H1 (cell line): Measurements from ENCODE around the gene MBNL2. TPM values are rescaled to one million over a fixed set of nuclear protein-coding genes. Genes with fewer than 3 reads are reported as not detected.

ENCODE experiments used
- CTCF ChIA-PET: fragments of 300-600 bp; sonication (Branson Sonifier 250); formaldehyde crosslinking; loops from one replicate; lab custom pipeline; 2021; ENCODE audit not compliant: partially characterized antibody; lab: Charles Lee
- POLR2A ChIA-PET: fragments of 300-600 bp; sonication (Branson Sonifier 250); formaldehyde crosslinking; loops from one replicate; lab custom pipeline; 2021; ENCODE audit warnings: inconsistent platforms; ENCODE audit not compliant: partially characterized antibody; lab: Charles Lee
- DNase-seq, 2 experiments: peaks; one replicate each; pipeline versions ENCODE4 v3.0.0 to v3.0.0-alpha.2; 2010 to 2022; ENCODE audit warnings: low spot score in 2 of 2, low read depth in 1 of 2, mixed read lengths in 1 of 2
- FAIRE-seq: peaks from 2 replicates; lab custom pipeline; 2011; peaks lifted over from hg19 to GRCh38; lab: Jason Lieb, UNC
- H2AFZ ChIP-seq: 2 replicates; pipeline ENCODE4 v1.8.1; 2012; ENCODE audit warnings: low read length, inconsistent platforms
- H2AK5ac ChIP-seq: 2 replicates; pipeline ENCODE4 v1.6.1; 2013; ENCODE audit warnings: low read depth, low read length
- H2BK120ac ChIP-seq: replicated peaks from 2 replicates; pipeline ENCODE3; 2013; ENCODE audit warnings: low read depth, low read length, inconsistent platforms
- H2BK12ac ChIP-seq: 2 replicates; pipeline ENCODE4 v1.6.1; 2013; ENCODE audit warnings: low read depth, low read length
- H2BK15ac ChIP-seq: 2 replicates; pipeline ENCODE4 v1.6.1; 2013; ENCODE audit warnings: low read length
- H2BK20ac ChIP-seq: 2 replicates; pipeline ENCODE4 v1.6.1; 2013; ENCODE audit warnings: low read length
- H2BK5ac ChIP-seq: 2 replicates; pipeline ENCODE4 v1.6.1; 2013; ENCODE audit warnings: low read depth, low read length
- H3K14ac ChIP-seq: 2 replicates; pipeline ENCODE4 v1.6.1; 2013; ENCODE audit warnings: inconsistent platforms; ENCODE audit not compliant: insufficient read length
- H3K18ac ChIP-seq: 2 replicates; pipeline ENCODE4 v1.6.1; 2013; ENCODE audit warnings: low read length; ENCODE audit errors: extremely low read depth
- H3K23ac ChIP-seq: 2 replicates; pipeline ENCODE4 v1.6.1; 2013; ENCODE audit warnings: inconsistent platforms; ENCODE audit not compliant: insufficient read length
- H3K23me2 ChIP-seq: 2 replicates; pipeline ENCODE4 v1.6.1; 2013; ENCODE audit warnings: low read depth, low read length
- H3K27ac ChIP-seq: 2 replicates; pipeline ENCODE4 v1.6.1; 2011; ENCODE audit warnings: low read depth, low read length, inconsistent platforms
- H3K27me3 ChIP-seq, 4 experiments: replicated peaks in 1 of 4; 1 replicate in 1 of 4; 2 replicates in 3 of 4; pipeline versions ENCODE4 v1.6.1 to v1.8.1; 2011 to 2013; ENCODE audit warnings: low read length in 3 of 4, mild to moderate bottlenecking in 3 of 4, inconsistent platforms in 2 of 4, mixed read lengths in 2 of 4, moderate library complexity in 1 of 4; ENCODE audit not compliant: control insufficient read depth in 3 of 4, insufficient read depth in 3 of 4; ENCODE audit errors: extremely low read depth in 1 of 4
- H3K36me3 ChIP-seq, 4 experiments: 2 replicates each; pipeline versions ENCODE4 v1.6.1 to v1.8.1; 2011 to 2013; ENCODE audit warnings: mild to moderate bottlenecking in 4 of 4, low read length in 3 of 4, moderate library complexity in 2 of 4, control low read depth in 1 of 4, inconsistent platforms in 1 of 4; ENCODE audit not compliant: insufficient read depth in 4 of 4, control insufficient read depth in 2 of 4
- H3K4ac ChIP-seq: replicated peaks from 2 replicates; pipeline ENCODE3; 2013; ENCODE audit warnings: low read length, low read depth, mixed read lengths, inconsistent platforms; ENCODE audit not compliant: insufficient read length
- H3K4me1 ChIP-seq, 4 experiments: replicated peaks in 1 of 4; 1 replicate in 1 of 4; 2 replicates in 3 of 4; pipeline versions ENCODE4 v1.6.1 to v1.8.1; 2011 to 2013; ENCODE audit warnings: low read length in 3 of 4, inconsistent platforms in 2 of 4, mixed read lengths in 1 of 4; ENCODE audit not compliant: insufficient read depth in 4 of 4, control insufficient read depth in 3 of 4
- H3K4me2 ChIP-seq, 2 experiments: 2 replicates each; pipeline versions ENCODE4 v1.6.1 to v1.8.1; 2011 to 2013; ENCODE audit warnings: low read depth in 2 of 2, low read length in 2 of 2, control low read depth in 1 of 2, inconsistent platforms in 1 of 2, mild to moderate bottlenecking in 1 of 2; ENCODE audit not compliant: insufficient read depth in 1 of 2
- H3K4me3 ChIP-seq, 4 experiments: fragments of 200-600, 300-600 bp in 1 of 4; sonication (generic), shearing (Covaris generic), sonication (Bioruptor Twin) in 1 of 4; 2 replicates each; pipeline versions ENCODE4 v1.5.1 to v1.8.1; 2011 to 2016; ENCODE audit warnings: low read length in 4 of 4, low read depth in 3 of 4, control low read depth in 2 of 4, inconsistent platforms in 2 of 4, mild to moderate bottlenecking in 2 of 4, mixed read lengths in 1 of 4, moderate library complexity in 1 of 4; ENCODE audit not compliant: insufficient read depth in 2 of 4; ENCODE audit errors: extremely low read depth in 1 of 4
- H3K56ac ChIP-seq: replicated peaks from 2 replicates; pipeline ENCODE3; 2013; ENCODE audit warnings: low read depth, mild to moderate bottlenecking, mixed read lengths, low read length, inconsistent platforms; ENCODE audit not compliant: insufficient read length
- H3K79me1 ChIP-seq: 2 replicates; pipeline ENCODE4 v1.6.1; 2013; ENCODE audit warnings: low read depth, low read length, control low read depth
- H3K79me2 ChIP-seq, 2 experiments: 2 replicates each; pipeline versions ENCODE4 v1.6.1 to v1.8.1; 2012 to 2013; ENCODE audit warnings: low read length in 2 of 2, mild to moderate bottlenecking in 2 of 2, inconsistent platforms in 1 of 2; ENCODE audit not compliant: insufficient read depth in 2 of 2, control insufficient read depth in 1 of 2
- H3K9ac ChIP-seq, 4 experiments: replicated peaks in 1 of 4; 1 replicate in 1 of 4; 2 replicates in 3 of 4; pipeline versions ENCODE4 v1.6.1 to v1.8.1; 2011 to 2013; ENCODE audit warnings: low read depth in 3 of 4, low read length in 3 of 4, control low read depth in 2 of 4, mild to moderate bottlenecking in 2 of 4, moderate library complexity in 2 of 4, inconsistent platforms in 1 of 4; ENCODE audit errors: extremely low read depth in 1 of 4
- H3K9me3 ChIP-seq, 2 experiments: 2 replicates each; pipeline versions ENCODE4 v1.6.1 to v1.8.1; 2012 to 2013; ENCODE audit warnings: mild to moderate bottlenecking in 2 of 2, moderate library complexity in 2 of 2, control low read depth in 1 of 2, inconsistent platforms in 1 of 2, low read depth in 1 of 2, low read length in 1 of 2, mixed read lengths in 1 of 2; ENCODE audit not compliant: insufficient read depth in 2 of 2
- H4K20me1 ChIP-seq, 2 experiments: replicated peaks in 1 of 2; 2 replicates each; pipeline versions ENCODE3 to v1.8.1; 2011 to 2013; ENCODE audit warnings: inconsistent platforms in 2 of 2, low read length in 2 of 2, mild to moderate bottlenecking in 1 of 2; ENCODE audit not compliant: insufficient read depth in 2 of 2, control insufficient read depth in 1 of 2
- H4K5ac ChIP-seq: 2 replicates; pipeline ENCODE4 v1.6.1; 2013; ENCODE audit warnings: low read length, low read depth, mixed read lengths, inconsistent platforms; ENCODE audit not compliant: insufficient read length
- H4K8ac ChIP-seq: 2 replicates; pipeline ENCODE4 v1.8.0; 2013; ENCODE audit warnings: mild to moderate bottlenecking, moderate library complexity, low read length, inconsistent platforms; ENCODE audit not compliant: insufficient read depth; ENCODE audit errors: extremely low read depth
- H4K91ac ChIP-seq: replicated peaks from 2 replicates; pipeline ENCODE3; 2013; ENCODE audit warnings: low read length, mixed read lengths, inconsistent platforms; ENCODE audit not compliant: insufficient read length
- ASH2L ChIP-seq: fragments of 200-600, 300-600 bp; sonication (generic); IDR thresholded peaks from one replicate; pipeline ENCODE4 v1.7.1; 2017; ENCODE audit warnings: low read length
- ATF3 ChIP-seq: IDR thresholded peaks from 2 replicates; pipeline ENCODE4 v1.6.1; 2011; ENCODE audit warnings: low read depth, mild to moderate bottlenecking, low read length; ENCODE audit not compliant: insufficient read depth
- CEBPB ChIP-seq: IDR thresholded peaks from 2 replicates; pipeline ENCODE4 v1.6.1; 2012; ENCODE audit warnings: low read depth, low read length
- CHD1 ChIP-seq: IDR thresholded peaks from 2 replicates; pipeline ENCODE4 v1.6.1; 2012; ENCODE audit warnings: low read depth, low read length, improper control_type of control experiment
- CTBP2 ChIP-seq: IDR thresholded peaks from 2 replicates; pipeline ENCODE4 v1.7.0; 2011; ENCODE audit warnings: borderline replicate concordance, mild to moderate bottlenecking, moderate library complexity, mixed read lengths, low read length; ENCODE audit not compliant: insufficient read depth, insufficient read length
- KDM5A ChIP-seq: fragments of 200-600 bp; IDR thresholded peaks from 2 replicates; pipeline ENCODE4 v1.7.1; 2012; ENCODE audit warnings: mild to moderate bottlenecking, low read length, inconsistent platforms, mixed read lengths
- TAF7 ChIP-seq: optimal IDR thresholded peaks from 2 replicates; pipeline ENCODE3; 2011; ENCODE audit warnings: low read depth, mild to moderate bottlenecking, inconsistent platforms, low read length, moderate library complexity, borderline replicate concordance
- YY1 ChIP-seq: IDR thresholded peaks from 2 replicates; pipeline ENCODE4 v1.6.1; 2011; ENCODE audit warnings: low read depth, mild to moderate bottlenecking, low read length
- WGBS, 2 experiments: shearing (Covaris generic) in 1 of 2; methylation state at CpG; one replicate each; pipeline versions ENCODE4 v1.1.6 to v1.1.7; 2013 to 2015; ENCODE audit warnings: low lambda C conversion rate in 2 of 2, mixed read lengths in 2 of 2, inconsistent platforms in 1 of 2, low coverage in 1 of 2, missing lambda C conversion rate in 1 of 2; ENCODE audit not compliant: insufficient replicate concordance in 2 of 2, insufficient coverage in 1 of 2, insufficient read length in 1 of 2; ENCODE audit errors: extremely low coverage in 1 of 2, missing lambda C conversion rate in 1 of 2; 5-methylcytosine and 5-hydroxymethylcytosine counted together
- polyA plus RNA-seq, 7 experiments: library from polyadenylated mRNA; depleted of rRNA in 3 of 7; stranded (reverse) in 5 of 7; unstranded in 2 of 7; fragments of >200 nt in 5 of 7; fragments of 200-250 nt in 2 of 7; gene quantifications; 1 replicate in 5 of 7; 2 replicates in 1 of 7; 4 replicates in 1 of 7; pipeline versions ENCODE4 v1.2.1 to v1.2.3, GENCODE V29; 2011 to 2013; ENCODE audit warnings: missing spikeins in 2 of 7, mixed read lengths in 2 of 7
- total RNA-seq: library from RNA; stranded (reverse); fragmentation: NEBNext Ultra II Directional; extraction: Animal tissue kit (Norgen Biotek cat#: 25700); gene quantifications from 2 replicates; pipeline ENCODE4 v1.2.1, GENCODE V29; 2021
- TF ChIP-seq, protein P1 (sequence below), 3 experiments: IDR thresholded peaks; 1 replicate in 2 of 3; 2 replicates in 1 of 3; pipeline versions ENCODE4 v1.5.1 to v1.6.1; 2011; ENCODE audit warnings: low read length in 3 of 3, mild to moderate bottlenecking in 3 of 3, inconsistent platforms in 2 of 3, low read depth in 1 of 3, moderate library complexity in 1 of 3; ENCODE audit not compliant: insufficient read depth in 1 of 3; ENCODE audit errors: control extremely low read depth in 1 of 3

MBNL2 gene
- total and polyA plus RNA-seq, 2 of the 8 experiments (the other 6 are each of a cell fraction or from before 2014, with no cell fraction given): 1.0 to 2.6 TPM

DNA sequence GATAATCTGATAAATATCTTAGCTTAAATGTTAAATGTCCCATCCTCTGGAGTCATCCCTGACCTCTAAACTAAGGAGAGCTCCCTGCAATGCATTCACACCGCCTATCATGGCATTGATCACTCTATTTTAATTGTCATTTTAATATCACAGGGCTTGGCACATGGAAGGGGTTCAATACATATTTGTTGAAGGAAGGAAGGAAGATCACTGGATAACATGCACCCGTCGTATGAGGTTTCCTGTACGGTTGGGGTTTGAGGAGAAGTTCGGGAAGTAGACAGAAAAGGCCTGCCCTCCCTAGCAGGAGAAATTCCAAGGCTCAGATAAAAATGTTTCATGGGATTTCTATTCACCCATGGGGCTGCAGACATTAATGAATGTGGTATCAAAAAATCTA, 102.0 kb downstream of the MBNL2 start:
- Histone ChIP-seq H3K4me3 (no peak overlapping the region), H3K4me2 (no peak overlapping the region), H4K5ac (no peak overlapping the region), H2AK5ac (no peak overlapping the region), H3K18ac (no peak overlapping the region), H3K27ac (no peak overlapping the region), H2AFZ (no peak overlapping the region), H3K36me3 (no peaks in the 10 kb centered on the region), H3K14ac (no peak overlapping the region), H3K79me2 (no peaks in the 10 kb centered on the region), H3K4ac (no peak overlapping the region), H2BK20ac (no peak overlapping the region), H3K23ac (no peak overlapping the region), H3K27me3 (no peaks in the 10 kb centered on the region), H3K23me2 (no peaks in the 10 kb centered on the region), H4K91ac (no peak overlapping the region), H2BK15ac (no peak overlapping the region), H3K9ac (no peak overlapping the region), H2BK5ac (no peak overlapping the region), H3K79me1 (no peaks in the 10 kb centered on the region), H3K56ac (no peak overlapping the region), H2BK12ac (no peak overlapping the region), H4K8ac (no peak overlapping the region), H3K4me1 (peaks cover 2 to 10% (median 5%) of the 10 kb centered on the region in 4 experiments; a peak in 6 of 7 replicates), H2BK120ac (no peak overlapping the region), H4K20me1 (no peaks in the 10 kb centered on the region), H3K9me3 (no peaks in the 10 kb centered on the region)
- POLR2A ChIA-PET: interaction anchor here (1.0 kb wide), 1 partner anchor 35 kb away, joined by 3 read pairs; no protein-coding TSS in a partner anchor
- DNase-seq (no peak), FAIRE-seq (no peak)
- WGBS, 2 experiments: 92% methylated on average over 5 of the region's 5 CpGs; no CpG with 5 or more reads in 1 of the 2 experiments
- CTCF ChIA-PET: interaction anchor here (1.2 kb wide), 1 partner anchor 307 kb away, joined by 3 read pairs; no protein-coding TSS in a partner anchor
- no peak for TF ChIP-seq ATF3
- TF ChIP-seq ASH2L: no peak
- TF ChIP-seq, protein P1, sequence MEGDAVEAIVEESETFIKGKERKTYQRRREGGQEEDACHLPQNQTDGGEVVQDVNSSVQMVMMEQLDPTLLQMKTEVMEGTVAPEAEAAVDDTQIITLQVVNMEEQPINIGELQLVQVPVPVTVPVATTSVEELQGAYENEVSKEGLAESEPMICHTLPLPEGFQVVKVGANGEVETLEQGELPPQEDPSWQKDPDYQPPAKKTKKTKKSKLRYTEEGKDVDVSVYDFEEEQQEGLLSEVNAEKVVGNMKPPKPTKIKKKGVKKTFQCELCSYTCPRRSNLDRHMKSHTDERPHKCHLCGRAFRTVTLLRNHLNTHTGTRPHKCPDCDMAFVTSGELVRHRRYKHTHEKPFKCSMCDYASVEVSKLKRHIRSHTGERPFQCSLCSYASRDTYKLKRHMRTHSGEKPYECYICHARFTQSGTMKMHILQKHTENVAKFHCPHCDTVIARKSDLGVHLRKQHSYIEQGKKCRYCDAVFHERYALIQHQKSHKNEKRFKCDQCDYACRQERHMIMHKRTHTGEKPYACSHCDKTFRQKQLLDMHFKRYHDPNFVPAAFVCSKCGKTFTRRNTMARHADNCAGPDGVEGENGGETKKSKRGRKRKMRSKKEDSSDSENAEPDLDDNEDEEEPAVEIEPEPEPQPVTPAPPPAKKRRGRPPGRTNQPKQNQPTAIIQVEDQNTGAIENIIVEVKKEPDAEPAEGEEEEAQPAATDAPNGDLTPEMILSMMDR (IDR thresholded peaks at IDR 0.05; ENCODE audit: control extremely low read depth in 1 of 3, insufficient read depth in 1 of 3, low read depth in 1 of 3, low read length in 3 of 3): no peak
- no peak for TF ChIP-seq YY1
- TF ChIP-seq CHD1: no peak
- TF ChIP-seq KDM5A: no peak
- TF ChIP-seq CTBP2: no peak
- TF ChIP-seq TAF7: no peak
- no peak for TF ChIP-seq CEBPB
